SK-N-SH (cell line): ENCODE measurements around the gene RNU4-1.

Experiments
- FOSL2 ChIP-seq: IDR thresholded peaks from 2 replicates; pipeline ENCODE4 v1.4.0; 2012; ENCODE audit warnings: low read depth, mild to moderate bottlenecking, moderate library complexity, borderline replicate concordance
- FOXM1 ChIP-seq: IDR thresholded peaks from 2 replicates; pipeline ENCODE4 v1.4.0; 2012; ENCODE audit warnings: low read depth, mild to moderate bottlenecking
- NRF1 ChIP-seq: IDR thresholded peaks from 2 replicates; pipeline ENCODE4 v1.6.1; 2012; ENCODE audit warnings: low read depth, mild to moderate bottlenecking, low read length
- RCOR1 ChIP-seq: fragments of 150-350 bp; IDR thresholded peaks from 2 replicates; pipeline ENCODE4 v1.6.1; 2017; ENCODE audit warnings: antibody characterized with exemption, low read length
- SMC3 ChIP-seq: IDR thresholded peaks from 2 replicates; pipeline ENCODE4 v1.6.1; 2012; ENCODE audit warnings: low read depth, low read length, improper control_type of control experiment
- TAF1 ChIP-seq: IDR thresholded peaks from 2 replicates; pipeline ENCODE4 v1.6.1; 2012; ENCODE audit warnings: low read depth, mild to moderate bottlenecking, low read length, moderate library complexity, borderline replicate concordance
- TF ChIP-seq, protein P1 (sequence below): fragments of 200-600 bp; sonication (generic); IDR thresholded peaks from 2 replicates; pipeline ENCODE4 v1.6.1; 2017; ENCODE audit warnings: antibody characterized with exemption, mild to moderate bottlenecking, moderate library complexity
- TF ChIP-seq, protein P2 (sequence below): IDR thresholded peaks from 2 replicates; pipeline ENCODE4 v1.4.0; 2012; ENCODE audit warnings: low read depth
- TF ChIP-seq, protein P3 (sequence below): IDR thresholded peaks from 2 replicates; pipeline ENCODE4 v1.6.1; 2012; ENCODE audit warnings: mild to moderate bottlenecking, low read depth, low read length, moderate library complexity

DNA sequence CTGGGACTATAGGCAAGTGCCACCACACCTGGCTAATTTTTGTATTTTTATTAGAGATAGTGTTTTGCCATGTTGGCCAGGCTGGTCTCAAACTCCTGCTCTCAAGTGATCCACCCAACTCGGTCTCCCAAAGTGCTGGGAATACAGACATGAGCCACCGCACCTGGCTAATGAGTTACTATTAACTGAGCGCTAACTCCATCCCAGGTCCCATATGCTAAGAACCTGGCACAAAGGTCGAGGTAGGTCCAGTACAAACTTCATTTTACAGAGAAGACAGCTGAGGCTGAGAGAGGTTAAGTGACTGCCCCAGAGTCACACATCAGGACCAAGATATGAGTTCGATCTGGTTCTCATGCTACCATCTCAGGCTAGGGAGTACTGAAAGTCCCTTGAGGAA is 39.0 kb upstream of the RNU4-1 start:
- TF ChIP-seq, protein P1, sequence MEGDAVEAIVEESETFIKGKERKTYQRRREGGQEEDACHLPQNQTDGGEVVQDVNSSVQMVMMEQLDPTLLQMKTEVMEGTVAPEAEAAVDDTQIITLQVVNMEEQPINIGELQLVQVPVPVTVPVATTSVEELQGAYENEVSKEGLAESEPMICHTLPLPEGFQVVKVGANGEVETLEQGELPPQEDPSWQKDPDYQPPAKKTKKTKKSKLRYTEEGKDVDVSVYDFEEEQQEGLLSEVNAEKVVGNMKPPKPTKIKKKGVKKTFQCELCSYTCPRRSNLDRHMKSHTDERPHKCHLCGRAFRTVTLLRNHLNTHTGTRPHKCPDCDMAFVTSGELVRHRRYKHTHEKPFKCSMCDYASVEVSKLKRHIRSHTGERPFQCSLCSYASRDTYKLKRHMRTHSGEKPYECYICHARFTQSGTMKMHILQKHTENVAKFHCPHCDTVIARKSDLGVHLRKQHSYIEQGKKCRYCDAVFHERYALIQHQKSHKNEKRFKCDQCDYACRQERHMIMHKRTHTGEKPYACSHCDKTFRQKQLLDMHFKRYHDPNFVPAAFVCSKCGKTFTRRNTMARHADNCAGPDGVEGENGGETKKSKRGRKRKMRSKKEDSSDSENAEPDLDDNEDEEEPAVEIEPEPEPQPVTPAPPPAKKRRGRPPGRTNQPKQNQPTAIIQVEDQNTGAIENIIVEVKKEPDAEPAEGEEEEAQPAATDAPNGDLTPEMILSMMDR = no peak
- TF ChIP-seq TAF1 (no peak), NRF1 (no peak), FOSL2 (no peak), SMC3 (no peak), RCOR1 (no peak), FOXM1 (no peak)
- TF ChIP-seq, protein P2, sequence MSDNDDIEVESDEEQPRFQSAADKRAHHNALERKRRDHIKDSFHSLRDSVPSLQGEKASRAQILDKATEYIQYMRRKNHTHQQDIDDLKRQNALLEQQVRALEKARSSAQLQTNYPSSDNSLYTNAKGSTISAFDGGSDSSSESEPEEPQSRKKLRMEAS = no peak
- TF ChIP-seq, protein P3, sequence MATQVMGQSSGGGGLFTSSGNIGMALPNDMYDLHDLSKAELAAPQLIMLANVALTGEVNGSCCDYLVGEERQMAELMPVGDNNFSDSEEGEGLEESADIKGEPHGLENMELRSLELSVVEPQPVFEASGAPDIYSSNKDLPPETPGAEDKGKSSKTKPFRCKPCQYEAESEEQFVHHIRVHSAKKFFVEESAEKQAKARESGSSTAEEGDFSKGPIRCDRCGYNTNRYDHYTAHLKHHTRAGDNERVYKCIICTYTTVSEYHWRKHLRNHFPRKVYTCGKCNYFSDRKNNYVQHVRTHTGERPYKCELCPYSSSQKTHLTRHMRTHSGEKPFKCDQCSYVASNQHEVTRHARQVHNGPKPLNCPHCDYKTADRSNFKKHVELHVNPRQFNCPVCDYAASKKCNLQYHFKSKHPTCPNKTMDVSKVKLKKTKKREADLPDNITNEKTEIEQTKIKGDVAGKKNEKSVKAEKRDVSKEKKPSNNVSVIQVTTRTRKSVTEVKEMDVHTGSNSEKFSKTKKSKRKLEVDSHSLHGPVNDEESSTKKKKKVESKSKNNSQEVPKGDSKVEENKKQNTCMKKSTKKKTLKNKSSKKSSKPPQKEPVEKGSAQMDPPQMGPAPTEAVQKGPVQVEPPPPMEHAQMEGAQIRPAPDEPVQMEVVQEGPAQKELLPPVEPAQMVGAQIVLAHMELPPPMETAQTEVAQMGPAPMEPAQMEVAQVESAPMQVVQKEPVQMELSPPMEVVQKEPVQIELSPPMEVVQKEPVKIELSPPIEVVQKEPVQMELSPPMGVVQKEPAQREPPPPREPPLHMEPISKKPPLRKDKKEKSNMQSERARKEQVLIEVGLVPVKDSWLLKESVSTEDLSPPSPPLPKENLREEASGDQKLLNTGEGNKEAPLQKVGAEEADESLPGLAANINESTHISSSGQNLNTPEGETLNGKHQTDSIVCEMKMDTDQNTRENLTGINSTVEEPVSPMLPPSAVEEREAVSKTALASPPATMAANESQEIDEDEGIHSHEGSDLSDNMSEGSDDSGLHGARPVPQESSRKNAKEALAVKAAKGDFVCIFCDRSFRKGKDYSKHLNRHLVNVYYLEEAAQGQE = no peak
